Mucosa of rectum (tissue), 2 donors: ENCODE measurements around the gene ZNRD2.

Experiments used
- H3K27ac ChIP-seq, 2 donors: one replicate each; pipeline ENCODE4 v1.7.0; 2013; ENCODE audit warnings: inconsistent platforms in 2 of 2, low read depth in 2 of 2, low read length in 2 of 2
- H3K27me3 ChIP-seq, 2 donors: one replicate each; pipeline ENCODE4 v1.7.0; 2013; ENCODE audit warnings: low read length in 2 of 2; ENCODE audit not compliant: control insufficient read depth in 2 of 2, insufficient read depth in 2 of 2
- H3K36me3 ChIP-seq, 2 donors: one replicate each; pipeline ENCODE4 v1.7.0; 2013; ENCODE audit warnings: low read length in 2 of 2; ENCODE audit not compliant: control insufficient read depth in 2 of 2, insufficient read depth in 2 of 2
- H3K4me1 ChIP-seq, 2 donors: one replicate each; pipeline ENCODE4 v1.7.0; 2013; ENCODE audit warnings: low read length in 2 of 2, mild to moderate bottlenecking in 1 of 2; ENCODE audit not compliant: control insufficient read depth in 2 of 2, insufficient read depth in 2 of 2
- H3K4me3 ChIP-seq, 2 donors: one replicate each; pipeline ENCODE4 v1.7.0; 2013; ENCODE audit warnings: low read length in 2 of 2
- H3K9ac ChIP-seq, 2 donors: one replicate each; pipeline ENCODE4 v1.7.0; 2013; ENCODE audit warnings: low read length in 2 of 2, low read depth in 1 of 2, mild to moderate bottlenecking in 1 of 2
- H3K9me3 ChIP-seq, 2 donors: one replicate each; pipeline ENCODE4 v1.7.0; 2013; ENCODE audit warnings: low read length in 2 of 2; ENCODE audit not compliant: control insufficient read depth in 2 of 2
- donor health status: healthy.
- donor health status: Normal muscosa, but diverticular disease.

Gene ZNRD2

GRCh38 chr11:65611028-65611757, 40.9 kb downstream of the ZNRD2 start:
- H3K27ac ChIP-seq = peak overlapping the region; percentile 20 to 65
- no peaks in the 10 kb centered on the region for H3K27me3 ChIP-seq
- peaks cover 39 to 43% of the 10 kb centered on the region in 2 donors for H3K4me1 ChIP-seq
- peak overlapping the region in 1 of 2 donors; percentile 8 for H3K9ac ChIP-seq
- peaks cover 23 to 33% of the 10 kb centered on the region in 2 donors for H3K36me3 ChIP-seq
- no peaks in the 10 kb centered on the region for H3K9me3 ChIP-seq
- peak overlapping the region; percentile 43 to 91 for H3K4me3 ChIP-seq

GRCh38 chr11:65611758-65612603, 41.7 kb downstream of the ZNRD2 start:
- H3K9me3 ChIP-seq = no peaks in the 10 kb centered on the region
- H3K36me3 ChIP-seq = peaks cover 20 to 28% of the 10 kb centered on the region in 2 donors
- no peaks in the 10 kb centered on the region for H3K27me3 ChIP-seq
- H3K9ac ChIP-seq = peak overlapping the region; percentile 52 to 97
- H3K27ac ChIP-seq = peak overlapping the region; percentile 20 to 65
- H3K4me3 ChIP-seq = peak overlapping the region; percentile 91 to 98
- H3K4me1 ChIP-seq = peaks cover 46 to 50% of the 10 kb centered on the region in 2 donors

- H3K9ac ChIP-seq = peak overlapping the region; percentile 52 to 97
- peak overlapping the region; percentile 98 for H3K27ac ChIP-seq
- H3K36me3 ChIP-seq = peaks cover 25 to 28% of the 10 kb centered on the region in 2 donors
- H3K4me3 ChIP-seq = peak overlapping the region; percentile 91 to 98
- H3K27me3 ChIP-seq = no peaks in the 10 kb centered on the region
- peaks cover 49 to 53% of the 10 kb centered on the region in 2 donors for H3K4me1 ChIP-seq
- no peaks in the 10 kb centered on the region for H3K9me3 ChIP-seq
Measured at GRCh38 chr11:65612691-65613090, 42.4 kb downstream of the ZNRD2 start.

GRCh38 chr11:65613091-65613928, 43.0 kb downstream of the ZNRD2 start:
- Histone ChIP-seq H3K4me3 (peak overlapping the region; percentile 91 to 98), H3K9me3 (no peaks in the 10 kb centered on the region), H3K27ac (peak overlapping the region; percentile 98), H3K9ac (peak overlapping the region; percentile 90 to 97), H3K27me3 (no peaks in the 10 kb centered on the region), H3K36me3 (peaks cover 24 to 28% of the 10 kb centered on the region in 2 donors), H3K4me1 (peaks cover 48 to 53% of the 10 kb centered on the region in 2 donors)

GRCh38 chr11:65615229-65615949, 45.1 kb downstream of the ZNRD2 start, which contains the start of gene PCNX3:
Gene PCNX3, plus strand, starts transcription at chr11:65615776. Its CDS starts 536 bp downstream, at chr11:65616312.
- H3K27ac ChIP-seq = peak within 1 kb of the TSS; percentile 98
- H3K4me3 ChIP-seq = peak within 1 kb of the TSS; percentile 91 to 98
- H3K9ac ChIP-seq = peak within 1 kb of the TSS; percentile 90 to 97
- H3K4me1 ChIP-seq = peaks cover 38 to 41% of the 10 kb centered on the region in 2 donors
- no peaks in the 10 kb centered on the region for H3K9me3 ChIP-seq
- H3K27me3 ChIP-seq = no peaks in the 10 kb centered on the region
- peaks cover 34 to 38% of the 10 kb centered on the region in 2 donors for H3K36me3 ChIP-seq

- Histone ChIP-seq H3K36me3 (peaks cover 40 to 43% of the 10 kb centered on the region in 2 donors), H3K27ac (peak overlapping the region; percentile 98), H3K4me1 (peaks cover 33 to 34% of the 10 kb centered on the region in 2 donors), H3K9ac (peak overlapping the region; percentile 68 to 81), H3K27me3 (no peaks in the 10 kb centered on the region), H3K4me3 (peak overlapping the region; percentile 86 to 91), H3K9me3 (no peaks in the 10 kb centered on the region)
Measured at GRCh38 chr11:65615950-65616574, 45.8 kb downstream of the ZNRD2 start.

GRCh38 chr11:65616575-65617001, 46.3 kb downstream of the ZNRD2 start:
- peak overlapping the region in 1 of 2 donors; percentile 98 for H3K27ac ChIP-seq
- H3K36me3 ChIP-seq = peaks cover 43 to 44% of the 10 kb centered on the region in 2 donors
- H3K9ac ChIP-seq = peak overlapping the region; percentile 52 to 81
- H3K4me3 ChIP-seq = peak overlapping the region; percentile 85 to 86
- no peaks in the 10 kb centered on the region for H3K27me3 ChIP-seq
- no peaks in the 10 kb centered on the region for H3K9me3 ChIP-seq
- peaks cover 30 to 31% of the 10 kb centered on the region in 2 donors for H3K4me1 ChIP-seq

- peaks cover 43 to 48% of the 10 kb centered on the region in 2 donors for H3K36me3 ChIP-seq
- H3K9ac ChIP-seq = peak overlapping the region in 1 of 2 donors; percentile 52
- no peak overlapping the region for H3K27ac ChIP-seq
- peaks cover 23 to 25% of the 10 kb centered on the region in 2 donors for H3K4me1 ChIP-seq
- no peaks in the 10 kb centered on the region for H3K27me3 ChIP-seq
- no peaks in the 10 kb centered on the region for H3K9me3 ChIP-seq
- peak overlapping the region; percentile 85 to 86 for H3K4me3 ChIP-seq
Measured at GRCh38 chr11:65617136-65617850, 47.0 kb downstream of the ZNRD2 start.
